Measurements from ENCODE around the gene SRPRB. TPM values are rescaled to one million over a fixed set of nuclear protein-coding genes. Genes with fewer than 3 reads are reported as not detected.

Gene SRPRB
- polyA plus RNA-seq, 1 of the 3 experiments (the other 2 are of a cell fraction), result 54.3 TPM

DNA sequence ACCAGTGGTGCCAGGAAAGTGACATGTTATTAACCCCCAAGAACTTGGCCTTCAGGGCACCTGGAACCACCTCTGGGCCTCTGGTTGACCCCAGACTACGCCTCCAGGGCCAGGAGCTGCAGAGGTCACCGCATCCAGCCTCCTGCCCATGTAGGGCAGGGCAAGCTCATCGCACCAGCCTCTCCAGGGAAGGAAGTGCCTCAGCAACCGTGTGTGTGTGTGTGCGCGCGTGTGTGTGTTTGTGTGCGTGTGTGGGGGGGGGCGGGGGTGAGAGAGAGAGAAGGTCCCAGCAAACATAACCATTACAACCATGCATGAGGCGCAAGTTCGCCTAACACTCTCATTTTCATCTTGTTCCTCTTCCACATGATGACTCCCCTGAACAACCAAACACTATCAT, 58.3 kb downstream of the SRPRB start (continued):
- TF ChIP-seq, protein P1, sequence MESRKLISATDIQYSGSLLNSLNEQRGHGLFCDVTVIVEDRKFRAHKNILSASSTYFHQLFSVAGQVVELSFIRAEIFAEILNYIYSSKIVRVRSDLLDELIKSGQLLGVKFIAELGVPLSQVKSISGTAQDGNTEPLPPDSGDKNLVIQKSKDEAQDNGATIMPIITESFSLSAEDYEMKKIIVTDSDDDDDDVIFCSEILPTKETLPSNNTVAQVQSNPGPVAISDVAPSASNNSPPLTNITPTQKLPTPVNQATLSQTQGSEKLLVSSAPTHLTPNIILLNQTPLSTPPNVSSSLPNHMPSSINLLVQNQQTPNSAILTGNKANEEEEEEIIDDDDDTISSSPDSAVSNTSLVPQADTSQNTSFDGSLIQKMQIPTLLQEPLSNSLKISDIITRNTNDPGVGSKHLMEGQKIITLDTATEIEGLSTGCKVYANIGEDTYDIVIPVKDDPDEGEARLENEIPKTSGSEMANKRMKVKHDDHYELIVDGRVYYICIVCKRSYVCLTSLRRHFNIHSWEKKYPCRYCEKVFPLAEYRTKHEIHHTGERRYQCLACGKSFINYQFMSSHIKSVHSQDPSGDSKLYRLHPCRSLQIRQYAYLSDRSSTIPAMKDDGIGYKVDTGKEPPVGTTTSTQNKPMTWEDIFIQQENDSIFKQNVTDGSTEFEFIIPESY (IDR thresholded peaks at IDR 0.05; ENCODE audit: borderline replicate concordance, low read depth), result no peak
- TF ChIP-seq FOXJ3 (CRISPR knock-in tag; IDR thresholded peaks at IDR 0.05) (no peak), MEF2A (IDR thresholded peaks at IDR 0.05; ENCODE audit: borderline replicate concordance, low read depth) (no peak)
- TF ChIP-seq, protein P2, sequence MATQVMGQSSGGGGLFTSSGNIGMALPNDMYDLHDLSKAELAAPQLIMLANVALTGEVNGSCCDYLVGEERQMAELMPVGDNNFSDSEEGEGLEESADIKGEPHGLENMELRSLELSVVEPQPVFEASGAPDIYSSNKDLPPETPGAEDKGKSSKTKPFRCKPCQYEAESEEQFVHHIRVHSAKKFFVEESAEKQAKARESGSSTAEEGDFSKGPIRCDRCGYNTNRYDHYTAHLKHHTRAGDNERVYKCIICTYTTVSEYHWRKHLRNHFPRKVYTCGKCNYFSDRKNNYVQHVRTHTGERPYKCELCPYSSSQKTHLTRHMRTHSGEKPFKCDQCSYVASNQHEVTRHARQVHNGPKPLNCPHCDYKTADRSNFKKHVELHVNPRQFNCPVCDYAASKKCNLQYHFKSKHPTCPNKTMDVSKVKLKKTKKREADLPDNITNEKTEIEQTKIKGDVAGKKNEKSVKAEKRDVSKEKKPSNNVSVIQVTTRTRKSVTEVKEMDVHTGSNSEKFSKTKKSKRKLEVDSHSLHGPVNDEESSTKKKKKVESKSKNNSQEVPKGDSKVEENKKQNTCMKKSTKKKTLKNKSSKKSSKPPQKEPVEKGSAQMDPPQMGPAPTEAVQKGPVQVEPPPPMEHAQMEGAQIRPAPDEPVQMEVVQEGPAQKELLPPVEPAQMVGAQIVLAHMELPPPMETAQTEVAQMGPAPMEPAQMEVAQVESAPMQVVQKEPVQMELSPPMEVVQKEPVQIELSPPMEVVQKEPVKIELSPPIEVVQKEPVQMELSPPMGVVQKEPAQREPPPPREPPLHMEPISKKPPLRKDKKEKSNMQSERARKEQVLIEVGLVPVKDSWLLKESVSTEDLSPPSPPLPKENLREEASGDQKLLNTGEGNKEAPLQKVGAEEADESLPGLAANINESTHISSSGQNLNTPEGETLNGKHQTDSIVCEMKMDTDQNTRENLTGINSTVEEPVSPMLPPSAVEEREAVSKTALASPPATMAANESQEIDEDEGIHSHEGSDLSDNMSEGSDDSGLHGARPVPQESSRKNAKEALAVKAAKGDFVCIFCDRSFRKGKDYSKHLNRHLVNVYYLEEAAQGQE (IDR thresholded peaks at IDR 0.05; ENCODE audit: low read depth, low read length), result no peak

DNA sequence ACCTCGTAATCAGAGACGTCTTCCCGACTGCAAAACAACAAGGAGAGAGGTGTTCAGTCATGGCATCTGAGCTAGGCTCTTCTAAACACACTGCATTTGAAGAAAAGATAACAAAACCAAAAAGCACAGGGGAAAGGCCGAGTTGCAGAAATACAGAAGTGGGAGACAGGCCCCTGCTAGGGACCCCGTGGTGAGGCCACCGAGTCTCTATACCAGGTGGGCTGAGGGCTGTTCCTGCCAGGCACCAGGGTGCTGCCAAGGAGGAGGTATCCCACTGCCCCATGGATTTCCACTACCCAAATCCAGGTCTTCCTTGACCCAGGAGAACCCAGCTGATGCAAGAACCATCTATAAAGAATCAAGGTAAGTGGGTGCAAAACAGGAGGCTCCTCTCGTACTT, 59.0 kb downstream of the SRPRB start:
- Histone ChIP-seq H3F3A (replicated peaks; ENCODE audit: insufficient read depth) (no peaks in the 10 kb centered on the region), H3K9me3 (no peaks in the 10 kb centered on the region), H3K9ac (no peak overlapping the region), H3K79me2 (ENCODE audit: insufficient read depth) (no peaks in the 10 kb centered on the region), H3K27me3 (ENCODE audit: insufficient read depth) (no peaks in the 10 kb centered on the region), H3K9me2 (no peaks in the 10 kb centered on the region), H3K4me3 (ENCODE audit: low read depth in 2 of 2, low read length in 1 of 2) (no peak overlapping the region), H3K36me3 (replicated peaks in 1 of 2; ENCODE audit: control insufficient read depth in 1 of 2, insufficient read depth in 2 of 2, low read length in 1 of 2) (no peaks in the 10 kb centered on the region), H3K27ac (ENCODE audit: low read depth in 2 of 2, low read length in 1 of 2) (no peak overlapping the region), H2AFZ (ENCODE audit: low read depth) (no peak overlapping the region), H4K20me1 (ENCODE audit: insufficient read depth) (no peaks in the 10 kb centered on the region), H3K4me2 (no peak overlapping the region), H3K4me1 (ENCODE audit: control insufficient read depth in 1 of 2, insufficient read depth in 2 of 2, low read depth in 1 of 2, low read length in 1 of 2) (peaks cover 0 to 10% of the 10 kb centered on the region in 2 experiments; a peak in 1 of 4 replicates)
- ChIA-PET CTCF (interaction anchor here (1.0 to 1.3 kb wide), 3 partner anchors 45 to 348 kb away, joined by 3 to 6 read pairs (median 3); no protein-coding TSS in a partner anchor), POLR2A (no interaction called here)
- DNase-seq, result no peak
- 63% methylated on average over 7 of the region's 7 CpGs for WGBS (ENCODE audit: low lambda C conversion rate)
- TF ChIP-seq JUND (IDR thresholded peaks at IDR 0.05) (no peak), FOSL2 (IDR thresholded peaks at IDR 0.05; ENCODE audit: borderline replicate concordance, low read depth) (no peak), RFX5 (IDR thresholded peaks at IDR 0.05; ENCODE audit: low read length) (no peak), NRF1 (IDR thresholded peaks at IDR 0.05; ENCODE audit: low read depth, low read length) (no peak)

Measured in SK-N-SH (cell line).